ENCODE results near the gene RCL1.
"Not testable (repeated sequence)": the region's sequence is repeated elsewhere in the genome, so short reads cannot be mapped to it uniquely, and the experiment has no call there.

Gene RCL1

GRCh38 chr9:4783191-4783590 is 9.6 kb upstream of the RCL1 start:
- DNase-seq (ENCODE audit: low spot score), result not testable (repeated sequence)

- no peak for DNase-seq (ENCODE audit: low spot score)
Observed at GRCh38 chr9:4784403-4784802, 8.3 kb upstream of the RCL1 start.

- DNase-seq (ENCODE audit: low spot score), result no peak
Observed at GRCh38 chr9:4786599-4786998, 6.1 kb upstream of the RCL1 start.

- DNase-seq (ENCODE audit: low spot score), result no peak
Observed at GRCh38 chr9:4787876-4788275, 4.9 kb upstream of the RCL1 start.

GRCh38 chr9:4788703-4789102 is 4.0 kb upstream of the RCL1 start:
- no peak for DNase-seq (ENCODE audit: low spot score)

GRCh38 chr9:4792054-4792571 is 631 bp upstream of the RCL1 start:
- DNase-seq (ENCODE audit: low spot score), result no peak

GRCh38 chr9:4793459-4794395 is 983 bp downstream of the RCL1 start:
- no peak for DNase-seq (ENCODE audit: low spot score)

- DNase-seq (ENCODE audit: low spot score), result no peak
Observed at GRCh38 chr9:4794691-4795090, 1.9 kb downstream of the RCL1 start.

- DNase-seq (ENCODE audit: low spot score), result not testable (repeated sequence)
Observed at GRCh38 chr9:4795108-4795507, 2.4 kb downstream of the RCL1 start.

GRCh38 chr9:4796530-4796929 is 3.8 kb downstream of the RCL1 start:
- no peak for DNase-seq (ENCODE audit: low spot score)

- DNase-seq (ENCODE audit: low spot score), result peak; percentile 15
Observed at GRCh38 chr9:4796988-4797853, 4.5 kb downstream of the RCL1 start.

- no peak for DNase-seq (ENCODE audit: low spot score)
Observed at GRCh38 chr9:4797854-4798150, 5.1 kb downstream of the RCL1 start.

GRCh38 chr9:4798281-4799032 is 5.7 kb downstream of the RCL1 start:
- DNase-seq (ENCODE audit: low spot score), result no peak

- no peak for DNase-seq (ENCODE audit: low spot score)
Observed at GRCh38 chr9:4799033-4799430, 6.3 kb downstream of the RCL1 start.

- no peak for DNase-seq (ENCODE audit: low spot score)
Observed at GRCh38 chr9:4799775-4800174, 7.0 kb downstream of the RCL1 start.

- no peak for DNase-seq (ENCODE audit: low spot score)
Observed at GRCh38 chr9:4801156-4801555, 8.4 kb downstream of the RCL1 start.

- DNase-seq (ENCODE audit: low spot score), result no peak
Observed at GRCh38 chr9:4803670-4804530, 11.2 kb downstream of the RCL1 start.

GRCh38 chr9:4804531-4805016 is 11.8 kb downstream of the RCL1 start:
- DNase-seq (ENCODE audit: low spot score), result no peak

- DNase-seq (ENCODE audit: low spot score), result no peak
Observed at GRCh38 chr9:4805191-4805918, 12.6 kb downstream of the RCL1 start.

- DNase-seq (ENCODE audit: low spot score), result no peak
Observed at GRCh38 chr9:4810565-4810964, 17.8 kb downstream of the RCL1 start.
